Stomach (tissue), 4 donors: ENCODE results near the gene DCTN4.

ENCODE experiments used
- CTCF ChIP-seq, 7 experiments: fragments of 450-650 bp in 4 of 7; fragments of 200-600 bp in 3 of 7; sonication (generic) in 3 of 7; IDR thresholded peaks; one replicate each; pipeline ENCODE4 v1.5.1; 2016 to 2019; ENCODE audit warnings: antibody characterized with exemption in 7 of 7, control low read depth in 2 of 7, mild to moderate bottlenecking in 1 of 7
- EP300 ChIP-seq: sonication (generic); formaldehyde crosslinking; IDR thresholded peaks from one replicate; pipeline ENCODE4 v1.6.1; 2017; ENCODE audit warnings: antibody characterized with exemption

- TF ChIP-seq EP300: no peak
- no peak for TF ChIP-seq CTCF (IDR thresholded peaks at IDR 0.05)
Measured at GRCh38 chr5:150690760-150691159, 68.1 kb downstream of the DCTN4 start.
